ENCODE data around the gene CKM.

DNA sequence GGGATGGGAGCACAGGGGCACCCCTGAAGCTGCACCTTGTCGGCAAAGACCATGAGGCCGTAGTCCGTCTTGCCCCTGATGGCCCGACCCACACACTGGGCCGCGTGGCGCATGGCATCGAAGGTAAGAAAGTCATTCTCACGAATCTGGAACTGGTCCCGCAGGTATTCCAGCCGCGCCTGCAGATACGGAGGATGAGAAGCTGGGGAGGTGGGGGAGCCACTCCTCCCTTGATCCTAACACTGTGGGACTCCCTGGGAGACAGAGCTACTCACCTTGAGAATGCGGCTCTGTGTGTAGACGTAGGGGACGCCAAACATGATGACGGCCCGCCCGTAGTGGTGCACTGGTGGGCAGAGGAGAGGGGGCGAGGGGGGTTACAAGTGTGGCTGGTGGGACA is 29.8 kb upstream of the CKM start:
- TF ChIP-seq, protein P1, sequence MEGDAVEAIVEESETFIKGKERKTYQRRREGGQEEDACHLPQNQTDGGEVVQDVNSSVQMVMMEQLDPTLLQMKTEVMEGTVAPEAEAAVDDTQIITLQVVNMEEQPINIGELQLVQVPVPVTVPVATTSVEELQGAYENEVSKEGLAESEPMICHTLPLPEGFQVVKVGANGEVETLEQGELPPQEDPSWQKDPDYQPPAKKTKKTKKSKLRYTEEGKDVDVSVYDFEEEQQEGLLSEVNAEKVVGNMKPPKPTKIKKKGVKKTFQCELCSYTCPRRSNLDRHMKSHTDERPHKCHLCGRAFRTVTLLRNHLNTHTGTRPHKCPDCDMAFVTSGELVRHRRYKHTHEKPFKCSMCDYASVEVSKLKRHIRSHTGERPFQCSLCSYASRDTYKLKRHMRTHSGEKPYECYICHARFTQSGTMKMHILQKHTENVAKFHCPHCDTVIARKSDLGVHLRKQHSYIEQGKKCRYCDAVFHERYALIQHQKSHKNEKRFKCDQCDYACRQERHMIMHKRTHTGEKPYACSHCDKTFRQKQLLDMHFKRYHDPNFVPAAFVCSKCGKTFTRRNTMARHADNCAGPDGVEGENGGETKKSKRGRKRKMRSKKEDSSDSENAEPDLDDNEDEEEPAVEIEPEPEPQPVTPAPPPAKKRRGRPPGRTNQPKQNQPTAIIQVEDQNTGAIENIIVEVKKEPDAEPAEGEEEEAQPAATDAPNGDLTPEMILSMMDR (conservative IDR thresholded peaks at IDR 0.05; ENCODE audit: low read depth, low read length): no peak
- TF ChIP-seq SMC3 (IDR thresholded peaks at IDR 0.05; ENCODE audit: low read depth, low read length) (no peak), BHLHE40 (IDR thresholded peaks at IDR 0.05; ENCODE audit: low read depth, low read length) (no peak), RAD21 (IDR thresholded peaks at IDR 0.05; ENCODE audit: low read length) (no peak), POLR2A (IDR thresholded peaks at IDR 0.05; ENCODE audit: low read depth, low read length) (no peak), NFE2L2 (IDR thresholded peaks at IDR 0.05; ENCODE audit: low read depth, low read length) (no peak)
- TF ChIP-seq, protein P2, sequence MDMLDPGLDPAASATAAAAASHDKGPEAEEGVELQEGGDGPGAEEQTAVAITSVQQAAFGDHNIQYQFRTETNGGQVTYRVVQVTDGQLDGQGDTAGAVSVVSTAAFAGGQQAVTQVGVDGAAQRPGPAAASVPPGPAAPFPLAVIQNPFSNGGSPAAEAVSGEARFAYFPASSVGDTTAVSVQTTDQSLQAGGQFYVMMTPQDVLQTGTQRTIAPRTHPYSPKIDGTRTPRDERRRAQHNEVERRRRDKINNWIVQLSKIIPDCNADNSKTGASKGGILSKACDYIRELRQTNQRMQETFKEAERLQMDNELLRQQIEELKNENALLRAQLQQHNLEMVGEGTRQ (IDR thresholded peaks at IDR 0.05; ENCODE audit: low read depth, low read length): no peak

Data from IMR-90 (cell line).